Esophagus squamous epithelium (tissue), 5 donors: ENCODE data around the gene TEAD1. TPM values are rescaled to one million over a fixed set of nuclear protein-coding genes. Genes with fewer than 3 reads are reported as not detected.

Experiments used
- DNase-seq: peaks from one replicate; lab custom pipeline; 2025; lab: John Stamatoyannopoulos, UW
- H3K27ac ChIP-seq, 4 donors: fragments of 200-600 bp; sonication (generic); one replicate each; pipeline ENCODE4 v1.5.1; 2016 to 2019; ENCODE audit warnings: mild to moderate bottlenecking in 1 of 4
- H3K27me3 ChIP-seq, 4 donors: fragments of 200-600 bp; sonication (generic); 1 replicate in 3 of 4; 2 replicates in 1 of 4; pipeline versions ENCODE4 v1.5.1 to v1.6.0; 2017 to 2021; ENCODE audit warnings: antibody characterized with exemption in 1 of 4
- H3K36me3 ChIP-seq, 3 donors: fragments of 200-600 bp; sonication (generic); one replicate each; pipeline ENCODE4 v1.5.1; 2016 to 2019
- H3K4me1 ChIP-seq, 3 donors: fragments of 200-600 bp; sonication (generic); one replicate each; pipeline ENCODE4 v1.5.1; 2017 to 2019
- H3K4me3 ChIP-seq, 4 donors: fragments of 200-600 bp; sonication (generic); 1 replicate in 3 of 4; 2 replicates in 1 of 4; pipeline ENCODE4 v1.5.1; 2016 to 2019; ENCODE audit warnings: mild to moderate bottlenecking in 2 of 4, moderate library complexity in 1 of 4
- H3K9me3 ChIP-seq, 3 donors: fragments of 200-600 bp; sonication (generic); one replicate each; pipeline ENCODE4 v1.5.1; 2016 to 2019
- CTCF ChIP-seq, 6 experiments: fragments of 450-650 bp in 4 of 6; fragments of 200-600 bp in 2 of 6; sonication (generic) in 2 of 6; IDR thresholded peaks; one replicate each; pipeline ENCODE4 v1.5.1; 2016 to 2019; ENCODE audit warnings: antibody characterized with exemption in 6 of 6, mild to moderate bottlenecking in 4 of 6, moderate library complexity in 4 of 6
- POLR2A ChIP-seq, 4 donors: fragments of 450-650 bp; IDR thresholded peaks; one replicate each; pipeline ENCODE4 v1.6.1; 2017; ENCODE audit warnings: antibody characterized with exemption in 4 of 4, mild to moderate bottlenecking in 4 of 4, moderate library complexity in 3 of 4
- WGBS, 2 donors: methylation state at CpG; one replicate each; pipeline ENCODE4 v1.1.5; 2018; 5-methylcytosine and 5-hydroxymethylcytosine counted together
- intact Hi-C: fragments of 100-400 bp; cut with DNase I; formaldehyde crosslinking; loops from one replicate; pipeline ENCODE4 v1.15.0; 2022
- total RNA-seq, 4 donors: library from RNA; depleted of rRNA; stranded (reverse); fragments of >200 nt; gene quantifications; one replicate each; pipeline ENCODE4 v1.1.0, GENCODE V29; 2016
- donor health status: DM: yes; HTN: yes; CAD: no.

TEAD1 gene
- total RNA-seq, 4 donors from 2014 or later = 33.3 to 75.2 (median 49.8) TPM

DNA sequence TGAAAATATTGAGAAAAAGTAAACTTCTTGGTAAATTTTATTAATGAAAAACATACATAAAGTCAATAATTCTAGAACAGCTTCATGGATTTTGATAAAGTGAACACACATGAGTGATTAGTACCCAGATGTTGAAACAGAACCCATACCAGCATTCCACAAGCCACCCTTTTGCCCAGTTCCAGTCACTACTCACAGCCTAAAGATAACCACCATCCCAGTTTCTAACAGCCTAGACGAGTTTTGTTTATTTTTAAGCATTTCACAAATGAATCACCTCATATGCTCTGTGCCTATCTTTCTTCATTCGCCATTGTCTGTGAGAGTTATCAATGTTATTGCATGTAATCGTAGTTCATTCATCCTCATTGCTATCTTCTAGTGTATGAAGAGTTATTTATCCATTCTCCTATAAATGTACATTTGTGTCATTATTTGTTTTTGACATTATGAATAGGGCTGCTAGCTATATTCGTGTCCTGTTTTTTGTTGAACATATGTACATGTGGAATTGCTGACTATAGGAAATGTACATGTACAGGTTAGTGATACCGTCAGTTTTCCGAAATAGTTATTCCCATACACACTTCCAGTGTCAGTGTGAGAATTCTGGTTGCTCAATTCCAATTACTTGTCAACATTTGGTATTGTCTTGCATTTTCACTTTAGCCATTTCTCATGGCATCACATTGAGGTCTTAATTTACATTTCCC is 44.5 kb upstream of the TEAD1 start:
- H3K4me3 ChIP-seq = no peak overlapping the region
- H3K4me1 ChIP-seq = no peaks in the 10 kb centered on the region
- 71 to 75% methylated on average over 6 of the region's 6 CpGs for WGBS, 2 donors
- no peak for DNase-seq
- H3K9me3 ChIP-seq = no peaks in the 10 kb centered on the region
- H3K36me3 ChIP-seq = no peaks in the 10 kb centered on the region
- intact Hi-C loops = no loop called here
- TF ChIP-seq POLR2A (IDR thresholded peaks at IDR 0.05) (no peak), CTCF (IDR thresholded peaks at IDR 0.05) (no peak)
- no peak overlapping the region for H3K27ac ChIP-seq
- no peaks in the 10 kb centered on the region for H3K27me3 ChIP-seq

- Histone ChIP-seq H3K27me3 (no peaks in the 10 kb centered on the region), H3K27ac (no peak overlapping the region), H3K9me3 (no peaks in the 10 kb centered on the region), H3K36me3 (no peaks in the 10 kb centered on the region), H3K4me1 (no peaks in the 10 kb centered on the region), H3K4me3 (no peak overlapping the region)
- 80 to 87% methylated on average over 3 to 4 of the region's 4 CpGs for WGBS, 2 donors
- TF ChIP-seq CTCF (IDR thresholded peaks at IDR 0.05) (no peak), POLR2A (IDR thresholded peaks at IDR 0.05) (no peak)
- DNase-seq = no peak
- intact Hi-C loops = no loop called here
Observed at GRCh38 chr11:12631651-12632050, 42.6 kb upstream of the TEAD1 start.

GRCh38 chr11:12634329-12634728 is 39.9 kb upstream of the TEAD1 start:
- no peak for DNase-seq
- Histone ChIP-seq H3K4me1 (no peaks in the 10 kb centered on the region), H3K9me3 (no peaks in the 10 kb centered on the region), H3K27me3 (no peaks in the 10 kb centered on the region), H3K4me3 (no peak overlapping the region), H3K27ac (no peak overlapping the region), H3K36me3 (no peaks in the 10 kb centered on the region)
- intact Hi-C loops = no loop called here
- TF ChIP-seq POLR2A (IDR thresholded peaks at IDR 0.05) = no peak
- no peak for TF ChIP-seq CTCF (IDR thresholded peaks at IDR 0.05)
- 100% methylated on average over 1 of the region's 1 CpG; no CpG with 5 or more reads in 1 of the 2 donors for WGBS, 2 donors

GRCh38 chr11:12636871-12637410 is 37.3 kb upstream of the TEAD1 start:
- no peaks in the 10 kb centered on the region for H3K27me3 ChIP-seq
- H3K36me3 ChIP-seq = no peaks in the 10 kb centered on the region
- no peak overlapping the region for H3K4me3 ChIP-seq
- no peaks in the 10 kb centered on the region for H3K9me3 ChIP-seq
- intact Hi-C loops = no loop called here
- H3K4me1 ChIP-seq = no peaks in the 10 kb centered on the region
- DNase-seq = no peak
- 64 to 65% methylated on average over 5 of the region's 5 CpGs for WGBS, 2 donors
- TF ChIP-seq CTCF (IDR thresholded peaks at IDR 0.05) (no peak), POLR2A (IDR thresholded peaks at IDR 0.05) (no peak)
- H3K27ac ChIP-seq = no peak overlapping the region

DNA sequence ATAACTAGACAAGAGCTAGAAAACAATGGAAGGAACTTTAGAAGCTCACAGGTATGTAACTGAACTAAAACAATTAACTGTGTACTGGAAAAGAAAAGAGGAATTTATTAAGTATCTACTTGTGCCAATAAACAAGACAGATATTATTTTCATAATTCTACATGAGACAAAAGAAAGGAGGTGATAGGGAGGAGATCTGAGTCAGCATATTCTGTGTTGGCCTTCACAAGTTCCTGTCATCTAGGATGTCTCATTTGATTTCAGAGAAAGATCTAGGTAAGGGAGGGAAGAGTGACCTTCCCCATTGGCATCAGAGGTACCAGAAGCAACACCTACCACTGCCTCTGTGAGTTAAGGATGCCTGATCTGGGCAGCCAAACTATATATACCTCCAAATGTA is 34.8 kb upstream of the TEAD1 start:
- no peak for DNase-seq
- intact Hi-C loops = no loop called here
- no peaks in the 10 kb centered on the region for H3K36me3 ChIP-seq
- TF ChIP-seq CTCF (IDR thresholded peaks at IDR 0.05) = no peak
- TF ChIP-seq POLR2A (IDR thresholded peaks at IDR 0.05) = no peak
- H3K4me1 ChIP-seq = no peaks in the 10 kb centered on the region
- no peak overlapping the region for H3K4me3 ChIP-seq
- H3K27ac ChIP-seq = no peak overlapping the region
- H3K9me3 ChIP-seq = no peaks in the 10 kb centered on the region
- no peaks in the 10 kb centered on the region for H3K27me3 ChIP-seq
